HG03457 (cell line): ENCODE measurements around the gene ATP4B.
"Not testable (repeated sequence)": the region's sequence is repeated elsewhere in the genome, so short reads cannot be mapped to it uniquely, and the experiment has no call there.

Source experiments
- ATAC-seq: cut with Tn5 transposase; IDR thresholded peaks from one replicate; pipeline ENCODE4 v1.9.1; 2021; ENCODE audit warnings: moderate number of reproducible peaks; ENCODE audit not compliant: unreplicated experiment

ATP4B gene

DNA sequence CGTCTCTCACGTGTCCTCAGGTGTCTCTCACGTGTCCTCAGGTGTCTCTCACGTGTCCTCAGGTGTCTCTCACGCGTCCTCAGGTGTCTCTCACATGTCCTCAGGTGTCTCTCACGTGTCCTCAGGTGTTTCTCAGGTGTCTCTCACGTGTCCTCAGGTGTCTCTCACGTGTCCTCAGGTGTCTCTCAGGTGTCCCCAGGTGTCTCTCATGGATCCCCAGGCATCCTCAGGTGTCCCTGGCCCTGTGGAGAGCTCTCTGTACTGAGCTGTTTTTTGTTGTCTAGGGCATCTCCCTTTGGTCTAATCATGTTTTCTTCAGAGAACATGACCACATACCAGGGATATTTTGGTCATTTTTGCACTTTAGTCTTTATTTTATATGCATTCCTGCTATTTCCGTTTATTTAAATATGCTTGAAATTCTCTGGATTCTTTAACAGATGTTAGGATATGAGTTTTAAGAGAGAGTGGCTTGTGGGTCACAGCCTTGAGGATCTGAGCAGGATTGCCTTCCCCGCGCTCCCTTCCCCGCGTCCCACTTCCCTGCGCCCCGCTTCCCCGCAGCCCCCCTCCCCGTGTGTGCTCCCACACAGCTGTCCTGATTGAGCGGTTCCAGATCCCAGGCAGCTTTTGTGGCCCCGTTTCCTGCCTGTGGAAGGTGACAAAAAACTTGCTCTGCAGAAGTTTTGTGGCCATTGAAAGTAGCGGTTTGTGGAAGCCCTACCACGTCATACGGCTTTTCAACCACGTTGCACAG lies 31.9 kb downstream of the ATP4B start:
- ATAC-seq, result no peak

DNA sequence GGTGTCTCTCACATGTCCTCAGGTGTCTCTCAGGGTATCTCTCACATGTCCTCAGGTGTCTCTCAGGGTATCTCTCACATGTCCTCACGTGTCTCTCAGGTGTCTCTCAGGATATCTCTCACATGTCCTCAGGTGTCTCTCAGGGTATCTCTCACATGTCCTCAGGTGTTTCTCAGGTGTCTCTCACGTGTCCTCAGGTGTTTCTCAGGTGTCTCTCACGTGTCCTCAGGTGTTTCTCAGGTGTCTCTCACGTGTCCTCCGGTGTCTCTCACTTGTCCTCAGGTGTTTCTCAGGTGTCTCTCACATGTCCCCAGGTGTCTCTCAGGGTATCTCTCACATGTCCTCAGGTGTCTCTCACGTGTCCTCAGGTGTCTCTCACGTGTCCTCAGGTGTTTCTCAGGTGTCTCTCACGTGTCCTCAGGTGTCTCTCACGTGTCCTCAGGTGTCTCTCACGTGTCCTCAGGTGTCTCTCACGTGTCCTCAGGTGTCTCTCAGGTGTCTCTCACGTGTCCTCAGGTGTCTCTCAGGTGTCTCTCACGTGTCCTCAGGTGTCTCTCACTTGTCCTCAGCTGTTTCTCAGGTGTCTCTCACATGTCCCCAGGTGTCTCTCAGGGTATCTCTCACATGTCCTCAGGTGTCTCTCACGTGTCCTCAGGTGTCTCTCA lies 33.2 kb downstream of the ATP4B start:
- not testable (repeated sequence) for ATAC-seq

DNA sequence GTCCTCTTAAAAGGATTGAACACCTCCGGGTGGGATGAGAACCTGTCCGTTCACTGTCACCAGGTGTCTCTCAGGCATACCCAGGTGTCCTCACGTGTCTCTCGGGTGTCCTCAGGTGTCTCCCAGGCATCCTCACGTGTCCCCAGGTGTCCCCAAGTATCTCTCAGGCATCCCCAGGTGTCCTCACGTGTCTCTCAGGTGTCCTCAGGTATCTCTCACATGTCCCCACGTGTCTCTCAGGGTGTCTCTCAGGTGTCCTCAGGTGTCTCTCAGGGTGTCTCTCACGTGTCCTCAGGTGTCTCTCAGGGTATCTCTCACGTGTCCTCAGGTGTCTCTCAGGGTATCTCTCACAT lies 33.8 kb downstream of the ATP4B start:
- ATAC-seq, result no peak

DNA sequence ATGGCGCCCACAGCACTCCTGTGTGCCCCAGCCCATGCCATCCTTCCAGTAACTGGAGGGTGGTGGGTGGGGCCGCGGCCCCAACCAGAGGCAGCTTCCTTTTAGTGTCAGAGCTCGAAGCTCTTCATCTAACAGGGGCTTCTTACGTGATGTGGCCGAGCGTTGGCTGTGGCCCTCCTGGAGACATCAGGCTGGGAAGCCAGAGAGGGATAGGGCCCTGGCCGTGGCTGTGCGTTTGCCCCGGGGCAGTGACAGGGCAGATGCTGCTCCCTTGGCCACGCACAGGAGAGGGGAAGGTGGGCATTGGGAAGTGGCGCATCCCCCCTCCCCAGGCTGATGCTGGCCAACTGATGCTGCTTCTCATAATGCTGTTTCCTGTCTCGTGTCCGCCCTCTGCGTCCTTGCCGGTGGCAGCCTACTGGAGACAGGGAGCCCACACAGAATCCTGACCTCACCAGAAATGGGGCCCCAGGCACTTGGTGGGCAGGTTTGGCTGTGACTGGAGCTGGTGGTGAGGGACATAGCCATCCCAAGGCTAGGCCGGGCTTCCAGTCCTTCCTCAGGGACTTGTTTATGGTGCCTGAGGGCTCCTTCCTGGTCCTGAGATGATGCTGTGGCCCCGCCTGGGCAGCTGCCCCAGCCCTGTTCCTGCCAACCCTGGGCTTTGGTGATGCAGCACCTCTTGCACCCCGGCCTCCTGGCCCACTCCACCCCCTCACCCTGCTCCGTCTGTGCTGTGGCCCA lies 34.3 kb downstream of the ATP4B start:
- ATAC-seq, result no peak

DNA sequence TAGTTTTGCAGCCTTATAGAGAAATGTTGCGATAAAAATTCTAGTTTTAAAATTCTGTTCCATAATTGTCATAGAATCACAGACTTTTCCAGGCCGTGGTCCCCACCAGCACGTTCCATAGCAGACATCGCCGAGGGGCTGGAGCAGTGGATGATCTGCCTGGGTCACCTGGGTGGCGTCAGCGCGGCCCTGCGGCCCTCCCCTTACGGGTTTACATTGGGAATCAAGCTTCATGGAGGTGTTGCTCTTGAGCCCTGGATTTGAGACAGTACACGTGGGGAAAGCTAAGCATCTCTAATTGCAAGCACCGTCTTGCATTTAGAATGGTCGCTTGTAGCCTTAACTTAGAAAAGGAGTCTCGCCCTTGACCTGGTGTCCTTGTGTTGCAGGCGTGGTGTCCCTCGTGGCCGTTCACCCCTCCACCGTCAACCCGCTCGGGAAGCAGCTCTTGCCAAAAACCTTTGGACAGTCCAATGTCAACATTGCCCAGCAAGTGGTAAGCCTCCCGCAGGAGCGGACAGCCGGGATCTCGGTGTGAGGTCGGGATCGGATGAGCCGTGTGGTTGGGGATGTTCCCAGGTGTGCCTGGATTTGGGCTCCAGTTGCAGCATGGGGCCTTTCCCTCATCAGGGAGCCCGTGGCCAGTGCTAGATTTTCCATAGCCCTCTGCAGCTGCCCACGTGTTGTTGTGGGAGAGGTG lies 35.1 kb downstream of the ATP4B start:
- ATAC-seq, result no peak

DNA sequence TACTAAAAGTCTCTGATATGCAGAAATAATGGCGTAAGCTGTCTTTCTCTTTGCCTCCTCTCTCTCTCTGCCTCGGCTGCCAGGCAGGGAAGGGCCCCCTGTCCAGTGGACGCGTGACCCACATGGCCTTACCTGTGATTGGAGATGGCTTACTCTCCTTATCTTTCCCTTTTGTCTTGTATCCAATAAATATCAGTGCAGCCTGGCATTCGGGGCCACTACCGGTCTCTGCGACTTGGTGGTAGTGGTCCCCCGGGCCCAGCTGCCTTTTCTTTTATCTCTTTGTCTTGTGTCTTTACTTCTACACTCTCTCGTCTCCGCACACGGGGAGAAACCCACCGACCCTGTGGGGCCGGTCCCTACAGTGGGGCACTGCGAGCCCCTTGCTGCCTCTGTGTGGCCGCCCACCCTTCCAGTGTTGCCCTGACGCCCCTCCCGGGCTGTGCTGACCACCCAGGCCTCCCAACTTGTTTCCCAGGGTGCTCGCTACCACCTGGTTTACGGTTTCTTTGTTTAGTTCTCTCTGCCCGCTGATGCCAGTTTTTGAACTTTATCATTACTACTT lies 35.9 kb downstream of the ATP4B start:
- not testable (repeated sequence) for ATAC-seq

DNA sequence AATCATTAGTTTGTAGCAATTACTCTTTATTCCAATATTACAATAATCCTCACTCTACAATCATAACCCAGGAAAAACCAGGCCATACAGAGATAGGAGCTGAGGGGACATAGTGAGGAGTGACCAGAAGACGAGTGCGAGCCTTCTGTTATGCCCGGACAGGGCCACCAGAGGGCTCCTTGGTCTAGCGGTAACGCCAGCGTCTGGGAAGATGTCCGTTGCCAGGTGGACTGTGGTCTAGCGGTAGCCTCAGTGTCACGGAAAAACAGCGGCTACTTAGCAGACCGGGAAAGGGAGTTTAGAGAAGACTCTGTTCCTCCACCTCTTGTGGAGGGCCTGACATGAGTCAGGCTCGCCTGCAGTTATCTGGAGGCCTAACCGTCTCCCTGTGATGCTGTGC lies 36.5 kb downstream of the ATP4B start:
- ATAC-seq, result not testable (repeated sequence)

DNA sequence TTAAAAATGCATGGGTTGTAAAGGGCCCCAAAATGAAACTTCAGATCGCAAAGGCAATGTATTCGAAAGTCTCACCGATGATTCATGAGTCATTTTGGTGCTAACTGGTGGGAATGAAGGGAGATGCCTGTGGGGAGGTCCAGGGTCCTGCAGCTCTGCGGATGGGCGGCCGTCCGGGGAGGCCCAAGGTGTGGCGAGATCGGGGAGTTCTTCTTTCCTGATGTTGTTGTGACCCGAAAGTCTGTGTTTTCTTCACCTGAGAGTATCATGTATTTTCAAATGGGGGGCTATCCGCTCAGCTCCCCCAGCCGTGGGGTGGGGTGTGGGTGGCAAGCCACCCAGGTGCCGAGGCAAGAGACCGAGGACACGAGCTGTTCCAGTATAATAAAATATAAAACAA lies 37.0 kb downstream of the ATP4B start:
- no peak for ATAC-seq

DNA sequence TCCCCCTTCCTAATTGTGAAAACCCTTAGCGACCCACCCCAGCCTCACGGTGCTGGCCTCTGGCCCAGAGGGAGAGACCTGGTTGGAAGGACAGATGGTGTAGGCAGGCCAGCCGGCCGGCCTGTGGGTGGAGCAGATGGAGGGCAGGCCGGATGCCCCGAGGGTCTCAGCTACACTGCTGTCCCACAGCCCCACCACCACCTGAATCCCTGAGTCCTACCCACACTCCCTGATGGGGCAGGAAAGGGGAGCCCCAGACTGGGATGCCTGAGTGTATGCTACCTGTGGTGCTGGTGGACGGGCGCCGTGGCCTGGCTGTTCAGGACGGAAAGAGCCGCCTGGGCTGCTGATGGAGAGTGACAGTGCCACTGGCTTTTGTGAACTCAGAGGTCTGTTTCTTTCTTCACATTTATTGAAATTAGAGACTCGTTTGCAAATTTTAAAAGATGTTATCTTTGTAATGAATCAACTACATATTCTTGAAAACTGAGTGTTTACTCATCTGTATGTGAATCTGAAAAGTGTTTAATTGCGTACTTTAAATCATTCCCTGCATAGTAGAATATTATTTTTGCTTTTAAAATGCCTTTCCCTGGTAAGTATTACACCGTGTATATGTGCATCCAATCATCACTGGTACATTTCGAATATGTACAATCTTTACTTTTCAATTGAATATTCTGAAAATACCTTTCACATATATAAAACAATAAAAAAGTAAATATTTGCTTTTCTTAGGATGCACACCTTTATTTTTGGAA lies 37.8 kb downstream of the ATP4B start:
- ATAC-seq, result no peak

DNA sequence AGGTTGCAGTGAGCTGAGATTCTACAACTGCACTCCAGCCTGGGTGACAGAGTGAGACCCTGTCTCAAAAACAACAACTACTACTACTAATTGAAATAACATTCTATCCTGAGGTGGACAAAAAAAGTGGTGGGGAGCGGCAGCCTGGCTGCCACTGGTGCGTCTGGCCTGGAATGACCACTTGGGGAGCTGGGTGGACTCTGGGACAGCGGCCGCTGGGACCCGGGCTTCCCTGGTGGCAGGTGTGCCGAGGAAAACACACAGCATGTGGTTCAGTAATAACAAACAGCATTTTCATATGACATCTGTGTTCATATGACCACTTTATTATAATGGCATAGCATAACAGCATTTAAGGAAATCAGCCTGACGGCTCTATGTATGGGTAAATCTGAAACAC lies 39.5 kb downstream of the ATP4B start:
- ATAC-seq, result no peak

DNA sequence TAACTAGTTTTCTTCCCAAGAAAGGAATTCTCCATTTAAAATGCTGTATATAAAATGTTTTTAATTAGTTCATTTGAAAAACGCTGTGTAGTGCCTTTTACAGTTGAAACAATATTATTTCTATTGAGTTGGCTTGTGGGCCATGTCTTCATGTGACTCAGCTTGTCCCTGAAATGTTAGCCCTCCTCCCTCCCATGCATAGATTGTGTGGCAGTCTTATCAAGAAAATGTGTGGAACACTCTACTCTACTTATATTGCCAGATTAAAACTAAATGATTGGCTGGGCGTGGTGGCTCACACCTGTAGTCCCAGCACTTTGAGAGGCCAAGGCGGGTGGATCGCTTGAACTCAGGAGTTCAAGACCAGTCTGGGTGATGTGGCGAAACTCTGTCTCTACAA lies 40.0 kb downstream of the ATP4B start:
- ATAC-seq, result no peak

DNA sequence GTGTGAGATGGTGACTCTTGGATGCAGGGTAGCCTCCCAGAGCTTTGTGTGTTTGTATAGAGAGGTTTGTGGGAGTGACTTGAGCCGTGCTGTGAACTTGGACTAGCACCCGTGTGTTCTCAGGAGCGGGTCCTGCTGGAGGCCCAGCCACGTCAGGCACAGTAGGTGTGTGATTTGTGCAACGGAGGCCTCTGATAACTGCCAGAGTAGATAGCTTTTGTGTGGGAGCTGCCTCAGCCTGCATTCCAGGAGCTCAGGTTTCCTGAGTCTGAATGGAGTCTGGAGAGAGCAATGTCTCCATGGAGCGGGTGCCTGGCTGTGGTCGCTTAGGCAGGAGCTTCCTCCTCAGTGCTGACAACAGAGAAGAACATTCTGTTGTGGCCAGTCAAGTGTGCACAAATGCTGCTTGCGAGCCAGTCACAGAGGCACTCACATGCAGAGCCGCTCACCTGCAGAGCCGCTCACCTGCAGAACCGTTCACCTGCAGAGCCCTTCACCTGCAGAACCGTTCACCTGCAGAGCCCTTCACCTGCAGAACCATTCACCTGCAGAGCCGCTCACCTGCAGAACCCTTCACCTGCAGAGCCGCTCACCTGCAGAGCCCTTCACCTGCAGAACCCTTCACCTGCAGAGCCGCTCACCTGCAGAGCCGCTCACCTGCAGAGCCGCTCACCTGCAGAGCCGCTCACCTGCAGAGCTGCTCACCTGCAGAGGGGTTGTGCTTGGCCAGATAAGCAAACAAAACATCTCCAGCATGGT lies 40.8 kb downstream of the ATP4B start:
- ATAC-seq, result no peak

DNA sequence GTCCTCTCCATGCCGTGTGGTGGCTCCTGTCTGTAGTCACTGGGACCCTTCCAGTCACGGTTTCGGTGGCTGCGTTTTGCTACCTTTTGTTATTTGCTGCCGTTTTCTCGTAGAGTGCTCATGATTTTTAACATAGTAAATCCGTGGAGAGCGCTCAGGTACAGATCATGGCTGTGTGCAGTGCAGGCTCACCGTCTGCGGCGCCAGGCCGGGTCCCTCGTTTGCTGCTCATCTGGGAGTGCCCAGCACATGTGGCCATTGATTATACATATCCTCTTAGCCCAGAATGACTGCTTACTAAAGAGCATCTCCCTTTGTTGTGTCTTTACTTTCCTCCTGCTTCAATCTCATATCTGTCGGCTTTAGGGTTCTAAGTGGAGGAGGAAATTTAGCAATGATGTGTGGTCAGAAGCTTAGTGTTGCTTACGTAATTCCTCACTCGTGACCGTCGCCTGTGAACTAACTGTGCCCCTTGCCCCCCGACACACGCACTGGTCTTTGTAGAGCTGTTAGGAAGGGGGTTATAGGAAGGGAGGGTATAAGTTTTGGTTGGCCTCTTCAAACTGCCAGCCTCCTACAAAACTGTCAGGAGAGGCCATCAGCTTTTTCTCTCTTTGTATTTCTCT lies 41.6 kb downstream of the ATP4B start:
- no peak for ATAC-seq

DNA sequence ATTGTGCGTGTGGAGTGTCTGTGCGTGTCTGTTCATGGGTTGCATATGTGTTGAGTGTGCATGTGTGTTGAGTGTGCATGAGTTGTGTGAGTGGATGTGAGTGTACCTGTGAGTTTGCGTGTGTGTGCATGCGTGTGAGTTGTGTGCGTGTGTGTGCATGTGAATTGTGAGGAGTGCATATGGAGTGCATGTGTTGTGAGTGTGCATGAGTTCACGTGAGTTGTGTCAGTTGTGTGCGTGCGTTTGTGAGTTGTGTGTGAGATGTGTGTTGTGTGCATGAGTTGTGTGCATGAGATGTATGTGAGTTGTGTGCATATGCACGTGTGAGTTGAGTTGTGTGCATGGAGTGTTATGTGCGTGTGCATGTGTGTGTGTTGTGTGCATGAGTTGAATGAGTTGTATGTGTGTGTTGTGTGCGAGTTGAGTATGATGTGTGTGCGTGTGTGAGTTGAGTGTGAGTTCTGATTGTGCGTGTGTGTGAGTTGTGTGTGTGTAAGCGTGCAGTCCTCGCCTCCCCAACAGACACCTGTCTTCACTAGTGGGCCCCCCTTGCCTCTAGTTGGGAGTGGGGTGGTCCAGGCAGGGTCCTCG lies 44.1 kb downstream of the ATP4B start:
- ATAC-seq, result no peak

DNA sequence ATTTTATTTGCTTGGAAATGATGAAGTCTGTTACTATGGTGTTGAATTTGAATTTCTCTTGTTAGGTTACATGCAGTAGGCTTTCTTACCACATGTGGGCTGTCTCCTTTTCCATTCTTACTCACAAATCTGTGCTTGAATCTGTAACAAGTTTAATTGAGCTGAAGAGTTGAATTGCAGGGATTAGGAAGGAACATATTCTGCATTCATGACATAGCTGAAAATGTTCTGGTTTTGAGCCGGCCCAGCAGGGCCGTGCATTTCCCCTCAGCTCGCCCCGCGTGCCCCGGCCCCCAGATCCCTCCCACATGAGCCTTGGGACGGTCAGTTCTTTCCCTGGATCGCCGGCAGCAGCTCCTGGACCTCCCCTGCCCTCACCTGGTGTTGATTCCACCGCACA lies 45.4 kb downstream of the ATP4B start:
- no peak for ATAC-seq

DNA sequence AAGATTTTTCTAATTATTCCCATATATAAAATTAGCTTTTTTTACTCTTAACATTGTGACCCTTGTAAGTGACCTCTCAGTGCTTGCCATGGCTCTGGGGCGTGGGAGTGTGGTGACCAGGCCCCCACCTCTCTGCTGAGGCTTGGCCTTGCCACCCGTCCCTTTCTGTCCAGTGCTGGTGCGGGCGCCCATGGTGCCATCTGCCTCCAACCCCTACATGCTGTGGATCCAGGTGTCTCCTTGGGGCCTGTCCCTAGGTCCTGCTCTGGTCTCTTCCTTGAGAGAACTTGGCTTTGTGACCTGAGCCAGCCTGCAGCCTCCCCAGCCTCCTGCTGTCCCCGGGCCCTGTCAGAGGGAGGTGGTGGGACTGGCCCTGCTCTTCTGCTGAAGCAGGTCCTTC lies 46.0 kb downstream of the ATP4B start:
- no peak for ATAC-seq

DNA sequence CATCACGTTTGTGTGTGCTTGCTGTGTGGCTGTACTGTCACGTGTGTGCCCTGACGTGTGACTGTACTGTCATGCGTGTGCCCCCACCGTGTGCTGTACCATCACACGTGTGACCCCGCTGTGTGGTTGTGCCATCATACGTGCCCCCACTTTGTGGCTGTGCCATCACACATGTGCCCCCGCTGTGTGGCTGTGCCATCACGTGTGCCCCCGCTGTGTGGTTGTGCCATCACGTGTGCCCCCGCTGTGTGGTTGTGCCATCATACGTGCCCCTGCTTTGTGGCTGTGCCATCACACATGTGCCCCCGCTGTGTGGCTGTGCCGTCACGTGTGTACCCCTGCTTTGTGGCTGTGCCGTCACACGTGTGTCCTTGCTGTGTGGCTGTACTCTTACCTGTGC lies 47.7 kb downstream of the ATP4B start:
- ATAC-seq, result no peak

DNA sequence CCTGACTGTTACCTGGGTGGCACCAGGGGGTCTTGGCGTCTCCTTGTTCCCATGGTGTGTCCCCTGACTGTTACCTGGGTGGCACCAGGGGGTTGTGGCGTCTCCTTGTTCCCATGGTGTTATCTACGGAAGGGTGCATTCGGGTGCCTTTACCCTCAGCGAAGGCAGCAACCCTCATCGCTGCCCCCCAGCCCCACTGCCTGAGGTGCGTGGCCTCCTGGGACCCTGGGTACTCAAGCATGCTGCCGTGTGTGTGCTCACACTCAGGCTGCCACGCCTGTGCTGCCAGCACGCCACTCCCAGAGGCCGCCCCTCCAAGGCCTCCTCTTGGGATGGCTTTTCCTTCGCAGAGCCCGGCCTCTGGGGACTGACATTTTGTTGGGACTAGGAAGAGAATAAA lies 48.4 kb downstream of the ATP4B start:
- no peak for ATAC-seq

DNA sequence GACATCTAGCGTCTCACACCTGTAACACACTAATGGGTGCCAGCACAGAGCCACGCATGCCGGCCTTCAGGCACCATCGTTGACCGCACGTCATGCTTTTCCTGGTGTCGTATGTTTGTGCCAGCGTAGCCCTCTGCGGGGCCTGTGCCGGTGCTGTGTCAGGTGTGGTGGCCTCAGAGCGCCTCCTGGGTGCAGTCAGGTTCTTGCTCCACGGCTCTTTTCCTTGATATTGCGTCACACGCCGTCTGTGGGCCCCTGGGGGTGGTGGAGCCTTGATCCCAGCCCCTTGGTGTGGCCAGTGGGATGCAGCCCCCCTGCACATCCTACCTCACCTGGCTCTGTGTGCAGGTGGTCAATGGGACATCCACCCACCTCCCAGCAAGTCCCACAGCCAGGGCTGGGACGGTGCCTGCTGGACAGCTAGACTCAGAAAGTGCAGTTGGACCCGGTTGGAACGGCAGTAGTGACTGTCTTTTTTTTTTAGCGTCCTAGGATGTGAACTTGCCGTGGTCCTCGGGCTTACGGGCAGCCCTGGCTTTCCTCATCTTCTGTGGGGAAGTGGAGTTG lies 48.9 kb downstream of the ATP4B start:
- no peak for ATAC-seq
